HG02870 (cell line): ENCODE data around the gene HYPK.
"Not testable (repeated sequence)": the region's sequence is repeated elsewhere in the genome, so short reads cannot be mapped to it uniquely, and the experiment has no call there.

Experiments used
- ATAC-seq: cut with Tn5 transposase; IDR thresholded peaks from one replicate; pipeline ENCODE4 v1.9.1; 2021; ENCODE audit warnings: mild to moderate bottlenecking, moderate library complexity; ENCODE audit not compliant: unreplicated experiment

Gene HYPK

DNA sequence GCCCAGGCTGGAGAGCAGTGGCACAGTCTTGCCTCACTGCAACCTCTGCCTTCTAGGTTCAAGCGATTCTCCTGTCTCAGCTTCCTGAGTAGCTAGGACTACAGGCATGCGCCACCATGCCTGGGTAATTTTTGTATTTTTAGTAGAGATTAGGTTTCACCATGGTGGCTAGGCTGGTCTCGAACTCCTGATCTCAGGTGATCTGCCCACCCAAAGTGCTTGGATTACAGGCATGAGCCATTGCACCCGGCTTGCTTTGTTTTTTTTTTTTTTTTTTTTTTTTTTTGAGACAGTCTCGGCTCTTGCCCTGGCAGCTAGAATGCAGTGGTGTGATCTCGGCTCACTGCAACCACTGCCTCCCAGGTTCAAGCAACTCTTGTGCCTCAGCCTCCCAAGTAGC, 32.1 kb downstream of the HYPK start:
- not testable (repeated sequence) for ATAC-seq

DNA sequence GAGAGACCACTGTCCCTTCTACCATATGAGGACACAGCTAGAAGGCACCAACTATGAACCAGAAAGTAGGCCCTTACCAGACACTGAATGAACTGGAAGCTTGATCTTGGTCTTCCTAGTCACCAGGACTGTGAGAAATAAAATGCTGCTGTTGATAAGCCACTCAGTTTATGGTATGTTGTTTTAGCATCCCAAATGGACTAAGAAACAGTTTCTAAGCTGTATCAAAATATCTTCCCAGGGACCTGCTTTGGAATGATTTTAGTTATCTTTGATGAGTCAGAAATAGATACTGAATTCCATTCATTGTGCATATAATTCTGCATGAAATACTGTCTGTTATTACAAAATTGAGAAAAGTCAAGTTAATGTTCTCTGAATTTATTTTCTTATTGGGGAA, 45.0 kb downstream of the HYPK start:
- no peak for ATAC-seq

DNA sequence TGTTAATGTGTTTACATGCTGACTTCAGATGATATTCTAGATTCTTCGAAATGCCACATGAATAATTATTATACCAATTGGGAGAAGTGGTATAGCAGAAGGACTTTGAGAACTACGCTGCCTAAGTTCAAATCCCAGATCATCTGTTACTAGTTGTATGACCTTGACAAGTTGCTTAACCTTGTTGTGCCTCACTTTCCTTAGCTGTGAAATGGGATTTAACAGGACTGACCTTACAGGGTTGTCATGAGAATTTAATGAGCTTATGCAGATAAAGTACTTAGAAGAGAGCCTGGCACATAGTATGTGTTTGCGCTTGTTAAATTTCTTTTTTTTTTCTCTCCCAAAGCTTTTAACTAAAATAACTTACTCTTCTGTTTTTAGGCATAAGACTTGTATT, 50.9 kb downstream of the HYPK start:
- no peak for ATAC-seq

GRCh38 chr15:43852607-43853006, 52.2 kb downstream of the HYPK start:
- no peak for ATAC-seq
